IMR-90 (cell line): Measurements from ENCODE around the gene GLCCI1. TPM values are rescaled to one million over a fixed set of nuclear protein-coding genes. Genes with fewer than 3 reads are reported as not detected.

ENCODE experiments used
- ATAC-seq: fragments of 200-7000 bp; cut with Tn5 transposase; 2 replicates; pipeline ENCODE4 v1.9.1; 2020; ENCODE audit warnings: low read depth, mild to moderate bottlenecking, moderate library complexity
- BruUV-seq: library from RNA; stranded (reverse); fragments of 400-500 nt; replicated peaks from 2 replicates; lab custom pipeline; 2021; lab: Mats Ljungman, UMichigan
- CTCF ChIA-PET: fragments of 300-600 bp; formaldehyde crosslinking; extraction: SDS; loops from one replicate; lab custom pipeline; 2021; ENCODE audit warnings: antibody characterized with exemption; lab: Yijun Ruan, JAX
- POLR2A ChIA-PET: fragments of 300-600 bp; sonication (Branson Sonifier 250); formaldehyde crosslinking; loops from one replicate; lab custom pipeline; 2022; ENCODE audit warnings: antibody characterized with exemption; ENCODE audit not compliant: unreplicated experiment; lab: Charles Lee
- DNase-seq: peaks from one replicate; pipeline ENCODE4 v3.0.0; 2013
- H2AFZ ChIP-seq: replicated peaks from 2 replicates; pipeline ENCODE3; 2013; ENCODE audit warnings: low read length, mild to moderate bottlenecking; ENCODE audit not compliant: poor library complexity
- H2AK5ac ChIP-seq: 2 replicates; pipeline ENCODE4 v1.6.1; 2013; ENCODE audit warnings: low read depth, low read length, inconsistent platforms
- H2AK9ac ChIP-seq: replicated peaks from 2 replicates; pipeline ENCODE3; 2013; ENCODE audit warnings: mild to moderate bottlenecking, low read depth, low read length, moderate library complexity; ENCODE audit not compliant: poor library complexity
- H2BK120ac ChIP-seq: 2 replicates; pipeline ENCODE4 v1.6.1; 2013; ENCODE audit warnings: low read depth, low read length, inconsistent platforms
- H2BK15ac ChIP-seq: 3 replicates; pipeline ENCODE4 v1.6.1; 2013; ENCODE audit warnings: low read depth, low read length, inconsistent platforms
- H2BK20ac ChIP-seq: 2 replicates; pipeline ENCODE4 v1.6.1; 2013; ENCODE audit warnings: low read depth, mild to moderate bottlenecking, inconsistent platforms, low read length, moderate library complexity
- H2BK5ac ChIP-seq: 2 replicates; pipeline ENCODE4 v1.6.1; 2013; ENCODE audit warnings: mild to moderate bottlenecking, low read depth, low read length, inconsistent platforms; ENCODE audit not compliant: poor library complexity, severe bottlenecking
- H3K14ac ChIP-seq: replicated peaks from 2 replicates; pipeline ENCODE4 v1.6.1; 2013; ENCODE audit warnings: low read depth, low read length, inconsistent platforms
- H3K18ac ChIP-seq: 2 replicates; pipeline ENCODE4 v1.6.1; 2013; ENCODE audit warnings: low read depth, low read length, control low read depth
- H3K23ac ChIP-seq: 2 replicates; pipeline ENCODE4 v1.6.1; 2013; ENCODE audit warnings: low read depth, low read length, inconsistent platforms
- H3K27ac ChIP-seq: 2 replicates; pipeline ENCODE4 v1.5.1; 2013; ENCODE audit warnings: mild to moderate bottlenecking, control low read depth, low read length; ENCODE audit not compliant: insufficient read depth
- H3K27me3 ChIP-seq: 2 replicates; pipeline ENCODE4 v1.6.1; 2013; ENCODE audit warnings: low read length; ENCODE audit not compliant: control insufficient read depth, insufficient read depth
- H3K36me3 ChIP-seq: 2 replicates; pipeline ENCODE4 v1.6.1; 2013; ENCODE audit warnings: low read length, mixed read lengths; ENCODE audit not compliant: control insufficient read depth, insufficient read depth
- H3K4ac ChIP-seq: 2 replicates; pipeline ENCODE4 v1.6.1; 2013; ENCODE audit warnings: low read depth, low read length, inconsistent platforms
- H3K4me1 ChIP-seq: 2 replicates; pipeline ENCODE4 v1.6.1; 2013; ENCODE audit warnings: low read length, mixed read lengths; ENCODE audit not compliant: control insufficient read depth, insufficient read depth
- H3K4me2 ChIP-seq: 2 replicates; pipeline ENCODE4 v1.6.1; 2013; ENCODE audit warnings: low read depth, mild to moderate bottlenecking, control low read depth, low read length, moderate library complexity
- H3K4me3 ChIP-seq: 2 replicates; pipeline ENCODE4 v1.5.1; 2013; ENCODE audit warnings: low read depth, mild to moderate bottlenecking, control low read depth, low read length, moderate library complexity; ENCODE audit not compliant: insufficient read depth
- H3K56ac ChIP-seq: 2 replicates; pipeline ENCODE4 v1.6.1; 2013; ENCODE audit warnings: low read length, inconsistent platforms; ENCODE audit not compliant: insufficient read depth; ENCODE audit errors: extremely low read depth
- H3K79me1 ChIP-seq, 2 experiments: 2 replicates each; pipeline ENCODE4 v1.6.1; 2013; ENCODE audit warnings: low read length in 2 of 2, inconsistent platforms in 1 of 2, low read depth in 1 of 2
- H3K9ac ChIP-seq: 2 replicates; pipeline ENCODE4 v1.6.1; 2013; ENCODE audit warnings: low read depth, low read length, control low read depth
- H3K9me1 ChIP-seq: 2 replicates; pipeline ENCODE4 v1.6.1; 2013; ENCODE audit warnings: low read length, inconsistent platforms; ENCODE audit not compliant: insufficient read depth
- H3K9me3 ChIP-seq: 2 replicates; pipeline ENCODE4 v1.6.1; 2013; ENCODE audit warnings: low read length; ENCODE audit not compliant: control insufficient read depth, insufficient read depth
- H4K20me1 ChIP-seq: 2 replicates; pipeline ENCODE4 v1.6.1; 2013; ENCODE audit warnings: low read length, inconsistent platforms; ENCODE audit not compliant: insufficient read depth
- H4K5ac ChIP-seq: 2 replicates; pipeline ENCODE4 v1.6.1; 2013; ENCODE audit warnings: mild to moderate bottlenecking, low read depth, low read length, control low read depth
- H4K8ac ChIP-seq, 2 experiments: 2 replicates each; pipeline ENCODE4 v1.6.1; 2013; ENCODE audit warnings: low read depth in 2 of 2, low read length in 2 of 2, control low read depth in 1 of 2, inconsistent platforms in 1 of 2
- H4K91ac ChIP-seq: 2 replicates; pipeline ENCODE4 v1.6.1; 2013; ENCODE audit warnings: low read depth, low read length, inconsistent platforms; ENCODE audit not compliant: insufficient read depth
- MAZ ChIP-seq: IDR thresholded peaks from 2 replicates; pipeline ENCODE4 v1.6.1; 2012; ENCODE audit warnings: low read depth, mild to moderate bottlenecking, low read length, improper control_type of control experiment, moderate library complexity, borderline replicate concordance
- WGBS, 2 experiments: methylation state at CpG; one replicate each; pipeline versions ENCODE4 v1.1.5 to v1.1.7; 2013; ENCODE audit warnings: missing lambda C conversion rate in 2 of 2; ENCODE audit not compliant: insufficient read length in 1 of 2; ENCODE audit errors: extremely low coverage in 2 of 2; 5-methylcytosine and 5-hydroxymethylcytosine counted together
- dilution Hi-C: fragments of 300-500 bp; cut with HindIII; formaldehyde crosslinking; loops from one replicate; pipeline ENCODE4 v1.14.3; 2018; ENCODE audit warnings: low sequenced_read_pairs; ENCODE audit not compliant: unreplicated experiment
- in situ Hi-C: fragments of 300-500 bp; cut with MboI; formaldehyde crosslinking; loops from 3 replicates; pipeline ENCODE4 v1.14.3; 2019; ENCODE audit warnings: low sequenced_read_pairs, inconsistent platforms, mixed read lengths
- intact Hi-C: fragments of 100-400 bp; cut with micrococcal nuclease; formaldehyde crosslinking; loops from 2 replicates; pipeline ENCODE4 v1.10.0; 2022
- polyA plus RNA-seq, 3 experiments: library from polyadenylated mRNA; depleted of rRNA; stranded (reverse); fragments of >200 nt; gene quantifications; 2 replicates each; pipeline ENCODE4 v1.2.3, GENCODE V29; 2012; ENCODE audit warnings: low replicate concordance in 1 of 3
- total RNA-seq: library from RNA; depleted of rRNA; stranded (reverse); fragments of >200 nt; gene quantifications from 2 replicates; pipeline ENCODE4 v1.2.3, GENCODE V29; 2012

Gene GLCCI1
- total and polyA plus RNA-seq, 2 of the 4 experiments (the other 2 are of a cell fraction), result 4.1 to 6.2 TPM

- H4K5ac ChIP-seq, result no peak overlapping the region
- H4K20me1 ChIP-seq, result no peaks in the 10 kb centered on the region
- no peaks in the 10 kb centered on the region for H3K4me1 ChIP-seq
- H3K23ac ChIP-seq, result no peak overlapping the region
- POLR2A ChIA-PET, result no interaction called here
- H3K9me1 ChIP-seq, result no peaks in the 10 kb centered on the region
- no peak overlapping the region for H2AFZ ChIP-seq
- no peak for TF ChIP-seq MAZ
- no peak for DNase-seq
- ATAC-seq, result no peak
- H4K91ac ChIP-seq, result no peak overlapping the region
- H3K9me3 ChIP-seq, result no peaks in the 10 kb centered on the region
- no peak overlapping the region for H2BK5ac ChIP-seq
- H2AK5ac ChIP-seq, result no peak overlapping the region
- H3K14ac ChIP-seq, result no peak overlapping the region
- H3K4me3 ChIP-seq, result no peak overlapping the region
- CTCF ChIA-PET, result no interaction called here
- dilution Hi-C loops (no loop called here), intact Hi-C loops (no loop called here), in situ Hi-C loops (no loop called here)
- H2AK9ac ChIP-seq, result no peak overlapping the region
- H3K36me3 ChIP-seq, result no peaks in the 10 kb centered on the region
- H3K27ac ChIP-seq, result no peak overlapping the region
- H3K56ac ChIP-seq, result no peak overlapping the region
- no peaks in the 10 kb centered on the region for H3K27me3 ChIP-seq
- no peak overlapping the region for H3K18ac ChIP-seq
- no CpG with 5 or more reads among the region's 3 CpGs for WGBS, 2 experiments
- H2BK120ac ChIP-seq, result no peak overlapping the region
- BruUV-seq, result no TSS peak
- H3K4me2 ChIP-seq, result no peak overlapping the region
- no peak overlapping the region for H2BK20ac ChIP-seq
- no peak overlapping the region for H4K8ac ChIP-seq
- H3K4ac ChIP-seq, result no peak overlapping the region
- H3K9ac ChIP-seq, result no peak overlapping the region
- no peak overlapping the region for H2BK15ac ChIP-seq
- no peaks in the 10 kb centered on the region for H3K79me1 ChIP-seq
Observed at GRCh38 chr7:8115547-8116402, 147.2 kb downstream of the GLCCI1 start.
